Activated T-cell treated with anti-CD3 and anti-CD28 coated beads, Interleukin-2, amount 50 U/mL, for 4 hours (primary cell): Measurements from ENCODE around the gene G6PD. TPM values are rescaled to one million over a fixed set of nuclear protein-coding genes. Genes with fewer than 3 reads are reported as not detected.
A peak's percentile ranks its signal among the peaks of the same experiment; 100 is the strongest.
"Not testable (repeated sequence)": the region's sequence is repeated elsewhere in the genome, so short reads cannot be mapped to it uniquely, and the experiment has no call there.

Experiments
- ATAC-seq, 2 donors: fragments of 200-7000 bp; cut with Tn5 transposase; one replicate each; pipeline ENCODE4 v1.10.0; 2021
- DNase-seq: peaks from one replicate; pipeline ENCODE4 v3.0.0-alpha.2; 2020
- H3K27me3 Mint-ChIP-seq: one replicate; pipeline ENCODE4 v1.8.0; 2021; ENCODE audit warnings: low read depth, mixed read lengths
- H3K36me3 Mint-ChIP-seq: one replicate; pipeline ENCODE4 v1.8.0; 2022; ENCODE audit warnings: mixed read lengths; ENCODE audit not compliant: insufficient read depth
- H3K4me1 Mint-ChIP-seq: one replicate; pipeline ENCODE4 v1.8.0; 2021; ENCODE audit warnings: low read depth, mixed read lengths
- H3K4me3 Mint-ChIP-seq: one replicate; pipeline ENCODE4 v1.8.0; 2021; ENCODE audit warnings: mild to moderate bottlenecking, moderate library complexity, mixed read lengths
- H3K9me3 Mint-ChIP-seq: one replicate; pipeline ENCODE4 v1.8.0; 2021; ENCODE audit warnings: mixed read lengths
- total RNA-seq, 3 donors: library from RNA; stranded (reverse); gene quantifications; one replicate each; pipeline ENCODE4 v1.2.1, GENCODE V29; 2021

The G6PD gene
- total RNA-seq, 3 donors from 2014 or later, result 101 to 105 (median 102) TPM

GRCh38 chrX:154558060-154558690 is 11.5 kb upstream of the G6PD start:
- DNase-seq, H3K36me3 Mint-ChIP-seq, H3K4me3 Mint-ChIP-seq, H3K27me3 Mint-ChIP-seq, H3K9me3 Mint-ChIP-seq, H3K4me1 Mint-ChIP-seq: not testable (repeated sequence)
- peak; percentile 73 to 83 for ATAC-seq

GRCh38 chrX:154552112-154552806 is 5.6 kb upstream of the G6PD start:
- not testable (repeated sequence) for ATAC-seq, H3K27me3 Mint-ChIP-seq, H3K4me3 Mint-ChIP-seq, H3K9me3 Mint-ChIP-seq, DNase-seq
- Mint-ChIP-seq H3K36me3 (peaks cover 15% of the 10 kb centered on the region), H3K4me1 (peaks cover 30% of the 10 kb centered on the region)

- no peaks in the 10 kb centered on the region for H3K9me3 Mint-ChIP-seq
- H3K4me3 Mint-ChIP-seq, result peak overlapping the region; percentile 99
Observed at GRCh38 chrX:154549766-154550165, 3.1 kb upstream of the G6PD start.

GRCh38 chrX:154548028-154548316 is 1.3 kb upstream of the G6PD start:
- ATAC-seq (no peak), DNase-seq (no peak)
- Mint-ChIP-seq H3K4me3 (peak overlapping the region; percentile 99), H3K9me3 (no peaks in the 10 kb centered on the region), H3K27me3 (no peaks in the 10 kb centered on the region), H3K36me3 (peaks cover 15% of the 10 kb centered on the region), H3K4me1 (peaks cover 45% of the 10 kb centered on the region)

More at GRCh38 chrX:154549766-154550165, 3.1 kb upstream of the G6PD start:
- H3K27me3 Mint-ChIP-seq, result no peaks in the 10 kb centered on the region
- ATAC-seq, result no peak
- DNase-seq, result no peak
- peaks cover 34% of the 10 kb centered on the region for H3K4me1 Mint-ChIP-seq
- H3K36me3 Mint-ChIP-seq, result peaks cover 17% of the 10 kb centered on the region

- H3K4me3 Mint-ChIP-seq, result peak within 1 kb of the TSS; percentile 99
- peak; percentile 83 for DNase-seq
Observed at GRCh38 chrX:154547245-154548027, 790 bp upstream of the G6PD start, which contains the start of gene IKBKG. Gene IKBKG (plus strand): TSS chrX:154547620. CDS start chrX:154552003, 4,383 bp downstream.

GRCh38 chrX:154545673-154546274 is 872 bp downstream of the G6PD start:
- peaks cover 52% of the 10 kb centered on the region for H3K4me1 Mint-ChIP-seq

More at GRCh38 chrX:154547245-154548027, 790 bp upstream of the G6PD start, which contains the start of gene IKBKG:
- no peaks in the 10 kb centered on the region for H3K9me3 Mint-ChIP-seq
- peak; percentile 81 to 85 for ATAC-seq
- peaks cover 50% of the 10 kb centered on the region for H3K4me1 Mint-ChIP-seq
- no peaks in the 10 kb centered on the region for H3K27me3 Mint-ChIP-seq
- peaks cover 18% of the 10 kb centered on the region for H3K36me3 Mint-ChIP-seq

GRCh38 chrX:154542723-154543424 is 3.8 kb downstream of the G6PD start:
- no peaks in the 10 kb centered on the region for H3K9me3 Mint-ChIP-seq
- H3K36me3 Mint-ChIP-seq, result peaks cover 14% of the 10 kb centered on the region
- DNase-seq (no peak), ATAC-seq (peak in 1 of 2 donors; percentile 2)
- peaks cover 36% of the 10 kb centered on the region for H3K4me1 Mint-ChIP-seq
- peak overlapping the region; percentile 84 for H3K4me3 Mint-ChIP-seq
- H3K27me3 Mint-ChIP-seq, result no peaks in the 10 kb centered on the region

More at GRCh38 chrX:154545673-154546274, 872 bp downstream of the G6PD start:
- ATAC-seq (no peak), DNase-seq (no peak)
- Mint-ChIP-seq H3K4me3 (peak overlapping the region; percentile 76), H3K36me3 (peaks cover 23% of the 10 kb centered on the region), H3K9me3 (no peaks in the 10 kb centered on the region), H3K27me3 (no peaks in the 10 kb centered on the region)

GRCh38 chrX:154541896-154542722 is 4.5 kb downstream of the G6PD start:
- Mint-ChIP-seq H3K27me3 (no peaks in the 10 kb centered on the region), H3K4me1 (peaks cover 36% of the 10 kb centered on the region), H3K9me3 (no peaks in the 10 kb centered on the region), H3K36me3 (peaks cover 13% of the 10 kb centered on the region), H3K4me3 (peak overlapping the region; percentile 84)
- ATAC-seq (peak; percentile 29 to 36), DNase-seq (peak; percentile 45)

GRCh38 chrX:154541589-154541895 is 5.1 kb downstream of the G6PD start:
- peaks cover 13% of the 10 kb centered on the region for H3K36me3 Mint-ChIP-seq
- DNase-seq, result no peak
- no peaks in the 10 kb centered on the region for H3K27me3 Mint-ChIP-seq
- H3K4me1 Mint-ChIP-seq, result peaks cover 36% of the 10 kb centered on the region
- H3K9me3 Mint-ChIP-seq, result no peaks in the 10 kb centered on the region
- ATAC-seq, result no peak
- H3K4me3 Mint-ChIP-seq, result peak overlapping the region; percentile 84

- DNase-seq (no peak), ATAC-seq (no peak)
- Mint-ChIP-seq H3K27me3 (no peaks in the 10 kb centered on the region), H3K4me3 (no peak overlapping the region), H3K4me1 (peaks cover 32% of the 10 kb centered on the region), H3K9me3 (no peaks in the 10 kb centered on the region), H3K36me3 (peaks cover 12% of the 10 kb centered on the region)
Observed at GRCh38 chrX:154540897-154541535, 5.6 kb downstream of the G6PD start.

- DNase-seq, H3K4me3 Mint-ChIP-seq, ATAC-seq, H3K9me3 Mint-ChIP-seq, H3K27me3 Mint-ChIP-seq: not testable (repeated sequence)
- Mint-ChIP-seq H3K4me1 (peaks cover 31% of the 10 kb centered on the region), H3K36me3 (peaks cover 10% of the 10 kb centered on the region)
Observed at GRCh38 chrX:154540365-154540764, 6.3 kb downstream of the G6PD start.

GRCh38 chrX:154539077-154539476 is 7.6 kb downstream of the G6PD start:
- Mint-ChIP-seq H3K4me3 (no peak overlapping the region), H3K9me3 (no peaks in the 10 kb centered on the region), H3K36me3 (peaks cover 9% of the 10 kb centered on the region), H3K4me1 (peaks cover 28% of the 10 kb centered on the region), H3K27me3 (no peaks in the 10 kb centered on the region)
- no peak for DNase-seq
- no peak for ATAC-seq

- Mint-ChIP-seq H3K4me3 (no peak overlapping the region), H3K27me3 (no peaks in the 10 kb centered on the region), H3K36me3 (no peaks in the 10 kb centered on the region), H3K4me1 (peaks cover 2% of the 10 kb centered on the region), H3K9me3 (no peaks in the 10 kb centered on the region)
- DNase-seq, result no peak
- ATAC-seq, result no peak
Observed at GRCh38 chrX:154535892-154536291, 10.8 kb downstream of the G6PD start.
